KBM-7 (cell line): ENCODE measurements around the gene TMCO5A.

Experiments used
- DNase-seq: peaks from one replicate; pipeline ENCODE4 v3.0.0-alpha.2; 2015
- in situ Hi-C: fragments of 300-500 bp; cut with MboI; formaldehyde crosslinking; loops from 2 replicates; pipeline ENCODE4 v1.14.3; 2020; ENCODE audit warnings: low sequenced_read_pairs, low pct_unique_long_range_greater_than_20kb, mixed read lengths

Gene TMCO5A

GRCh38 chr15:37934340-37934739 is at the start of gene TMCO5A:
Gene TMCO5A, plus strand, starts transcription at chr15:37934640. Its CDS starts 1,684 bp downstream, at chr15:37936324.
- in situ Hi-C loops, result no loop called here

GRCh38 chr15:37885651-37886050 is 48.8 kb upstream of the TMCO5A start:
- in situ Hi-C loops, result no loop called here

More at GRCh38 chr15:37934340-37934739, at the start of gene TMCO5A:
- DNase-seq, result no peak

GRCh38 chr15:37888356-37888755 is 46.1 kb upstream of the TMCO5A start:
- DNase-seq, result no peak

More at GRCh38 chr15:37885651-37886050, 48.8 kb upstream of the TMCO5A start:
- DNase-seq, result no peak

GRCh38 chr15:37891766-37892368 is 42.6 kb upstream of the TMCO5A start:
- DNase-seq, result peak; percentile 40
- in situ Hi-C loops, result no loop called here

More at GRCh38 chr15:37888356-37888755, 46.1 kb upstream of the TMCO5A start:
- in situ Hi-C loops, result no loop called here

GRCh38 chr15:37893309-37893708 is 41.1 kb upstream of the TMCO5A start:
- in situ Hi-C loops, result no loop called here
- no peak for DNase-seq

- in situ Hi-C loops, result no loop called here
- no peak for DNase-seq
These were observed 36.1 kb upstream of the TMCO5A start for GRCh38 chr15:37898362-37898761.

GRCh38 chr15:37900326-37901221 is 33.9 kb upstream of the TMCO5A start:
- no peak for DNase-seq
- in situ Hi-C loops, result no loop called here

GRCh38 chr15:37902126-37902525 is 32.3 kb upstream of the TMCO5A start:
- in situ Hi-C loops, result no loop called here
- no peak for DNase-seq

GRCh38 chr15:37903919-37904625 is 30.4 kb upstream of the TMCO5A start:
- DNase-seq, result no peak
- in situ Hi-C loops, result no loop called here

GRCh38 chr15:37907136-37907535 is 27.3 kb upstream of the TMCO5A start:
- no peak for DNase-seq
- in situ Hi-C loops, result no loop called here

- no peak for DNase-seq
- in situ Hi-C loops, result no loop called here
These were observed 12.7 kb upstream of the TMCO5A start for GRCh38 chr15:37921527-37922385.

GRCh38 chr15:37926136-37926535 is 8.3 kb upstream of the TMCO5A start:
- no peak for DNase-seq
- in situ Hi-C loops, result no loop called here

- in situ Hi-C loops, result no loop called here
- no peak for DNase-seq
These were observed 5.2 kb upstream of the TMCO5A start for GRCh38 chr15:37929238-37929637.

- no peak for DNase-seq
- in situ Hi-C loops, result no loop called here
These were observed 3.1 kb upstream of the TMCO5A start for GRCh38 chr15:37931321-37931720.

- in situ Hi-C loops, result no loop called here
- no peak for DNase-seq
These were observed 2.6 kb upstream of the TMCO5A start for GRCh38 chr15:37931868-37932267.

GRCh38 chr15:37932549-37932948 is 1.9 kb upstream of the TMCO5A start:
- no peak for DNase-seq
- in situ Hi-C loops, result no loop called here

GRCh38 chr15:37933666-37934065 is 774 bp upstream of the TMCO5A start:
- in situ Hi-C loops, result no loop called here
- DNase-seq, result no peak

GRCh38 chr15:37940876-37941275 is 6.4 kb downstream of the TMCO5A start:
- in situ Hi-C loops, result no loop called here
- no peak for DNase-seq

GRCh38 chr15:37941779-37942178 is 7.3 kb downstream of the TMCO5A start:
- DNase-seq, result no peak
- in situ Hi-C loops, result no loop called here
